ENCODE data around the gene DSC1.
"Not testable (repeated sequence)": the region's sequence is repeated elsewhere in the genome, so short reads cannot be mapped to it uniquely, and the experiment has no call there.

Gene DSC1

GRCh38 chr18:31162825-31163435 is at the start of gene DSC1:
Gene DSC1 (minus strand): TSS chr18:31162856. CDS start chr18:31162594, 262 bp downstream.
- DNase-seq = no peak

GRCh38 chr18:31211047-31211446 is 48.4 kb upstream of the DSC1 start:
- DNase-seq = no peak

DNA sequence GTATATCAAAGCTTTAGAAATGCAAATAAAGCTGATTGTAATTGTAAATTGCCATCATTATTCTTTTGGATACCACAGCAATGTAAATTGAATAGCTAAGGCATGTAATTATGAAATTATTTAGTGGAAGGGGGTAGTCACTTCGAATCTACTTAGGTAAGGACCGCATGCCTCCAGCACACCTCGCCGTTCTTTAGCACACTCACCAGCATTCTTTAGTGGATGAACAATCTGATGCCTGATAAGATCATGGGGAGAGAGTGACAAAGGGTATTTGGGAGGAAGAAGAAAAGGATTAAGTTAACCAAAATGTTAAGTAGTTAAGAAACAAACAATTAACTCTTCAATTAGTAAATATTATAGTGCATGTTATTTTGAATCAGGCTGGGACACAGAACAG is 46.4 kb upstream of the DSC1 start:
- no peak for DNase-seq

- DNase-seq = no peak
These were observed 44.7 kb upstream of the DSC1 start for GRCh38 chr18:31207391-31207790.

GRCh38 chr18:31206787-31207381 is 44.2 kb upstream of the DSC1 start:
- no peak for DNase-seq

- DNase-seq = no peak
These were observed 43.4 kb upstream of the DSC1 start for GRCh38 chr18:31206071-31206470.

GRCh38 chr18:31205273-31205672 is 42.6 kb upstream of the DSC1 start:
- no peak for DNase-seq

GRCh38 chr18:31204833-31205232 is 42.2 kb upstream of the DSC1 start:
- DNase-seq = no peak

DNA sequence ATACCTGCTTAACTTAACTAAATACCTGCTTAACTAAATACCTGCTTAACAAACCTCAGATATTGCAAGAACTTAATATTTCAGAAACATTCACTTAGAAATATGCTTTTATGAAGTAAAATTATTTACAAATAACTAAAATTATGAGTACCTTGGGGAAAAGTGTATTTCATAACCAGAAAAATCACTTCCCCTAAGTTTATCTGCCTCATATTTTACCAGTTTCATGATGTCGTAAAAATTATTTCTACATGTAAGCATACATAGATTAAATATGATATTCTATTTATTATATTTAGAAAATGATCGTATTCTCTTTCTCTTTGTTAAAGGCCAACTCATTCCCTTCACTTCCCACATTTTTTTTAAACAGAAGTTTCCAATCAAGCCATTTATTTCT is 41.5 kb upstream of the DSC1 start:
- no peak for DNase-seq

DNA sequence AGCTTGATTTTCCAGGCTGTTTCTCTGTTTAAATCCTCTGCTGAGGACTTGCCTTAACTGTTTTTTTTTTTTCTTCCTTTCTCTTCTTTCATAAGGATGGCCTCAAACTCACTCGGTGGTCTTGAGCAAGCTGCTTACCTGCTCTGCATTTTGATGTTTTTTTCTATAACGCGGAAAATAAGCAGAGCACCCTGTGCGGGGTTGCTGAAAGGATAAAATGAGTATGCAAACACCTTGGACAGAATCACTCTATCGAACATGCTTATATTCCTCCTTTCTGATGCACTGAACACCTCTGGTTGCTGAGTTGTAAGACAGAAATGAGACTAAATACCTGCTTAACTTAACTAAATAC is 41.1 kb upstream of the DSC1 start:
- DNase-seq = no peak

GRCh38 chr18:31203096-31203793 is 40.6 kb upstream of the DSC1 start:
- DNase-seq = no peak

GRCh38 chr18:31199190-31199769 is 36.6 kb upstream of the DSC1 start:
- no peak for DNase-seq

GRCh38 chr18:31197676-31198075 is 35.0 kb upstream of the DSC1 start:
- DNase-seq = no peak

- no peak for DNase-seq
These were observed 32.4 kb upstream of the DSC1 start for GRCh38 chr18:31195063-31195462.

DNA sequence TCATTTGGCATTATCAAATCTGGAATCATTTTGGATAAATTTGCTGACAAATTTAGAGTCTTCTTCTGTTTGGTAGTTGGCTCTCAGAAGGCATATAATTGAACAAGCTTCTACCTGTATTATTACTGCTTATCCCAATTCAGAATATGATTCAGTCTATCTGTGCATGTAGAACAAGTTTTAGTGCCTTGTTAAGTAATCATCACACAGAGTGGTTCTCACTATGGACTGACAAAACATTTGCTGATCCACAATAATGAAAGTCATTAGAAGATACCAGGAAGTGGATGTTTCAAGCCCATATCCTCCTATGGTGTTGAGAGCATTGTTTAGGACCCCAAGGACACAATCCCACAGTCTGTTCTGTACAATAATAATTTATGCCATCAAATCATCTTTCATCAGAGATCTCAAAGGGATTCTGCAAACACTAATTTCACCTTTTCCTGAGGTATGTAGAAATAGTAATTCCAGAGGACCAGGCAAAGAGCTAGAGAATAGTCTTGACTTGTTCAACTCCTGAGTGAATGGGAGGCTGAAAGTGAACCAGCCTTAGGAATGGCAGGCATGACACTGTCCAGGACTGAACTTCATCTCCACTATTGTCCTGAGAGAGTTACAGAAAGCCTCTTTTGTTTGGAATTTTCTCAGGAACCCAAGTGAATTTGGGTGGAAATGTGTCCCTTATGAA is 29.6 kb upstream of the DSC1 start:
- DNase-seq = no peak

GRCh38 chr18:31190919-31191318 is 28.3 kb upstream of the DSC1 start:
- no peak for DNase-seq

- DNase-seq = no peak
These were observed 27.1 kb upstream of the DSC1 start for GRCh38 chr18:31189757-31190156.

- no peak for DNase-seq
These were observed 22.7 kb upstream of the DSC1 start for GRCh38 chr18:31185186-31185950.

- DNase-seq = no peak
These were observed 20.6 kb upstream of the DSC1 start for GRCh38 chr18:31183302-31183701.

GRCh38 chr18:31177369-31177768 is 14.7 kb upstream of the DSC1 start:
- not testable (repeated sequence) for DNase-seq

- DNase-seq = no peak
These were observed 13.9 kb upstream of the DSC1 start for GRCh38 chr18:31176531-31176930.

- DNase-seq = no peak
These were observed 8.6 kb upstream of the DSC1 start for GRCh38 chr18:31171144-31171839.

All from GOT3 (cell line).